HepG2 (cell line): ENCODE results near the gene ENTPD6. TPM values are rescaled to one million over a fixed set of nuclear protein-coding genes. Genes with fewer than 3 reads are reported as not detected.

Experiments
- ATAC-seq: fragments of 200-7000 bp; cut with Tn5 transposase; 3 replicates; pipeline ENCODE4 v1.9.1; 2020; ENCODE audit warnings: mild to moderate bottlenecking, moderate library complexity
- BruUV-seq: library from RNA; stranded (reverse); fragments of 400-500 nt; replicated peaks from 2 replicates; lab custom pipeline; 2021; lab: Mats Ljungman, UMichigan
- CTCF ChIA-PET: fragments of 300-600 bp; formaldehyde crosslinking; extraction: SDS; loops from one replicate; lab custom pipeline; 2021; ENCODE audit warnings: low total read pairs, inconsistent platforms, low intra/inter-chr PET ratio; lab: Yijun Ruan, JAX
- POLR2A ChIA-PET: fragments of 350-600 bp; sonication (Branson Sonifier 250); formaldehyde crosslinking; loops from one replicate; lab custom pipeline; 2020; ENCODE audit warnings: antibody characterized with exemption, inconsistent platforms; lab: Yijun Ruan, JAX
- DNase-seq: peaks from one replicate; pipeline ENCODE4 v3.0.0-alpha.2; 2015; ENCODE audit warnings: low spot score
- FAIRE-seq: peaks from 3 replicates; lab custom pipeline; 2011; peaks lifted over from hg19 to GRCh38; lab: Jason Lieb, UNC
- H2AFZ ChIP-seq: one replicate; pipeline ENCODE4 v1.6.1; 2011; ENCODE audit warnings: low read length, inconsistent platforms
- H3K27ac ChIP-seq: fragments of 300-600 bp; 3 replicates; pipeline ENCODE4 v1.8.0; 2011; ENCODE audit warnings: mixed run types, mild to moderate bottlenecking, mixed read lengths, low read length, inconsistent platforms; ENCODE audit not compliant: insufficient read depth; ENCODE audit errors: extremely low read length
- H3K27me3 ChIP-seq, 2 experiments: fragments of 200-600 bp in 1 of 2; 2 replicates in 1 of 2; 3 replicates in 1 of 2; pipeline versions ENCODE4 v1.6.0 to v1.8.0; 2011; ENCODE audit warnings: low read length in 2 of 2, mild to moderate bottlenecking in 2 of 2, moderate library complexity in 2 of 2, inconsistent platforms in 1 of 2; ENCODE audit not compliant: insufficient read depth in 2 of 2, control insufficient read depth in 1 of 2
- H3K36me3 ChIP-seq, 2 experiments: fragments of 200-600 bp in 1 of 2; replicated peaks in 1 of 2; 2 replicates in 1 of 2; 3 replicates in 1 of 2; pipeline versions ENCODE4 v1.5.1 to v1.8.0; 2011; ENCODE audit warnings: low read length in 2 of 2, inconsistent platforms in 1 of 2; ENCODE audit not compliant: insufficient read depth in 2 of 2, control insufficient read depth in 1 of 2
- H3K4me1 ChIP-seq: 2 replicates; pipeline ENCODE4 v1.5.1; 2012; ENCODE audit warnings: low read length, inconsistent platforms; ENCODE audit not compliant: insufficient read depth
- H3K4me2 ChIP-seq: 2 replicates; pipeline ENCODE4 v1.6.0; 2011; ENCODE audit warnings: low read depth, low read length, inconsistent platforms
- H3K4me3 ChIP-seq, 3 experiments: fragments of 200-600 bp in 1 of 3; sonication (generic), shearing (Covaris generic) in 1 of 3; replicated peaks in 1 of 3; 2 replicates each; pipeline ENCODE4 v1.5.1; 2011 to 2016; ENCODE audit warnings: low read length in 3 of 3, inconsistent platforms in 2 of 3, low read depth in 2 of 3, mild to moderate bottlenecking in 2 of 3, control low read depth in 1 of 3, mixed read lengths in 1 of 3; ENCODE audit not compliant: insufficient read depth in 1 of 3
- H3K79me2 ChIP-seq: one replicate; pipeline ENCODE4 v1.6.1; 2011; ENCODE audit warnings: low read length, inconsistent platforms; ENCODE audit not compliant: insufficient read depth
- H3K9ac ChIP-seq: 2 replicates; pipeline ENCODE4 v1.6.0; 2011; ENCODE audit warnings: mild to moderate bottlenecking, low read depth, low read length, inconsistent platforms; ENCODE audit not compliant: insufficient read depth
- H3K9me3 ChIP-seq: 2 replicates; pipeline ENCODE4 v1.5.1; 2012; ENCODE audit warnings: mild to moderate bottlenecking, low read length
- H4K20me1 ChIP-seq: 2 replicates; pipeline ENCODE4 v1.6.0; 2011; ENCODE audit warnings: inconsistent platforms, mild to moderate bottlenecking, low read length, moderate library complexity; ENCODE audit not compliant: insufficient read depth
- AHR ChIP-seq: IDR thresholded peaks from 2 replicates; pipeline ENCODE4 v1.6.1; 2018; ENCODE audit warnings: missing genetic modification reagents, missing compliant biosample characterization
- BORCS8-MEF2B ChIP-seq: sonication (generic); formaldehyde crosslinking; IDR thresholded peaks from 2 replicates; pipeline ENCODE4 v1.8.0; 2022; ENCODE audit warnings: mild to moderate bottlenecking, missing genetic modification reagents
- BRD4 ChIP-seq: sonication (generic); formaldehyde crosslinking; IDR thresholded peaks from 2 replicates; pipeline ENCODE4 v1.4.0; 2020; ENCODE audit warnings: missing genetic modification reagents
- FOXK1 ChIP-seq: sonication (generic); formaldehyde crosslinking; IDR thresholded peaks from 2 replicates; pipeline ENCODE4 v1.4.0; 2020; ENCODE audit warnings: low read depth, missing genetic modification reagents, borderline replicate concordance
- KDM2A ChIP-seq: sonication (generic); formaldehyde crosslinking; IDR thresholded peaks from 2 replicates; pipeline ENCODE4 v1.4.0; 2020; ENCODE audit warnings: low read depth, missing genetic modification reagents, borderline replicate concordance
- MAF1 ChIP-seq: sonication (generic); formaldehyde crosslinking; IDR thresholded peaks from 2 replicates; pipeline ENCODE4 v1.5.0; 2020; ENCODE audit warnings: missing genetic modification reagents, borderline replicate concordance
- ZNF256 ChIP-seq: sonication (generic); formaldehyde crosslinking; conservative IDR thresholded peaks from 2 replicates; pipeline ENCODE4 v1.4.0; 2020; ENCODE audit warnings: missing genetic modification reagents
- ZNF337 ChIP-seq: sonication (generic); formaldehyde crosslinking; IDR thresholded peaks from 2 replicates; pipeline ENCODE4 v1.5.1; 2020; ENCODE audit warnings: missing genetic modification reagents, low read depth, mild to moderate bottlenecking, borderline replicate concordance
- ZNF430 ChIP-seq: sonication (generic); formaldehyde crosslinking; IDR thresholded peaks from 2 replicates; pipeline ENCODE4 v1.9.0; 2021; ENCODE audit warnings: mild to moderate bottlenecking, missing genetic modification reagents
- ZNF772 ChIP-seq: sonication (generic); formaldehyde crosslinking; IDR thresholded peaks from 2 replicates; pipeline ENCODE4 v1.5.0; 2020; ENCODE audit warnings: mild to moderate bottlenecking, missing genetic modification reagents
- WGBS: methylation state at CpG from one replicate; pipeline ENCODE4 v1.1.6; 2017; ENCODE audit warnings: low lambda C conversion rate; 5-methylcytosine and 5-hydroxymethylcytosine counted together
- in situ Hi-C: cut with HindIII; loops from 2 replicates; pipeline ENCODE4 v1.10.0; 2017; ENCODE audit warnings: low pct_unique_long_range_greater_than_20kb; ENCODE audit not compliant: extremely low pct_ligation_motif_present
- intact Hi-C: fragments of 100-400 bp; cut with micrococcal nuclease; formaldehyde crosslinking; loops from one replicate; pipeline ENCODE4 v1.10.0; 2022; ENCODE audit not compliant: unreplicated experiment
- polyA plus RNA-seq, 8 experiments: library from polyadenylated mRNA; depleted of rRNA in 3 of 8; stranded (reverse) in 7 of 8; unstranded in 1 of 8; fragments of >200 nt; fragmentation: Illumina TruSeq in 4 of 8; extraction: Trizol in 4 of 8; gene quantifications; 2 replicates each; pipeline versions ENCODE4 v1.2.1 to v1.2.3, GENCODE V29; 2011 to 2016; ENCODE audit warnings: low read depth in 4 of 8, missing spikeins in 1 of 8, mixed read lengths in 1 of 8; ENCODE audit not compliant: insufficient read depth in 1 of 8
- total RNA-seq, 5 experiments: library from RNA; depleted of rRNA; stranded (reverse); fragments of >200 nt; fragmentation: Illumina TruSeq; extraction: Trizol; gene quantifications; 2 replicates each; pipeline ENCODE4 v1.2.3, GENCODE V29; 2016; ENCODE audit warnings: low read depth in 1 of 5
- TF ChIP-seq, protein P1 (sequence below): IDR thresholded peaks from 2 replicates; pipeline ENCODE4 v1.6.1; 2016; ENCODE audit warnings: low read depth
- TF ChIP-seq, protein P2 (sequence below): sonication (generic); formaldehyde crosslinking; conservative IDR thresholded peaks from 2 replicates; pipeline ENCODE4 v1.4.0; 2020; ENCODE audit warnings: mild to moderate bottlenecking, missing genetic modification reagents, moderate library complexity
- TF ChIP-seq, protein P3 (sequence below): sonication (generic); formaldehyde crosslinking; IDR thresholded peaks from 2 replicates; pipeline ENCODE4 v1.5.0; 2020; ENCODE audit warnings: missing genetic modification reagents

The ENTPD6 gene
- total and polyA plus RNA-seq, 2 of the 13 experiments (the other 11 are each of a cell fraction or from before 2014, with no cell fraction given), result 164 to 172 TPM

DNA sequence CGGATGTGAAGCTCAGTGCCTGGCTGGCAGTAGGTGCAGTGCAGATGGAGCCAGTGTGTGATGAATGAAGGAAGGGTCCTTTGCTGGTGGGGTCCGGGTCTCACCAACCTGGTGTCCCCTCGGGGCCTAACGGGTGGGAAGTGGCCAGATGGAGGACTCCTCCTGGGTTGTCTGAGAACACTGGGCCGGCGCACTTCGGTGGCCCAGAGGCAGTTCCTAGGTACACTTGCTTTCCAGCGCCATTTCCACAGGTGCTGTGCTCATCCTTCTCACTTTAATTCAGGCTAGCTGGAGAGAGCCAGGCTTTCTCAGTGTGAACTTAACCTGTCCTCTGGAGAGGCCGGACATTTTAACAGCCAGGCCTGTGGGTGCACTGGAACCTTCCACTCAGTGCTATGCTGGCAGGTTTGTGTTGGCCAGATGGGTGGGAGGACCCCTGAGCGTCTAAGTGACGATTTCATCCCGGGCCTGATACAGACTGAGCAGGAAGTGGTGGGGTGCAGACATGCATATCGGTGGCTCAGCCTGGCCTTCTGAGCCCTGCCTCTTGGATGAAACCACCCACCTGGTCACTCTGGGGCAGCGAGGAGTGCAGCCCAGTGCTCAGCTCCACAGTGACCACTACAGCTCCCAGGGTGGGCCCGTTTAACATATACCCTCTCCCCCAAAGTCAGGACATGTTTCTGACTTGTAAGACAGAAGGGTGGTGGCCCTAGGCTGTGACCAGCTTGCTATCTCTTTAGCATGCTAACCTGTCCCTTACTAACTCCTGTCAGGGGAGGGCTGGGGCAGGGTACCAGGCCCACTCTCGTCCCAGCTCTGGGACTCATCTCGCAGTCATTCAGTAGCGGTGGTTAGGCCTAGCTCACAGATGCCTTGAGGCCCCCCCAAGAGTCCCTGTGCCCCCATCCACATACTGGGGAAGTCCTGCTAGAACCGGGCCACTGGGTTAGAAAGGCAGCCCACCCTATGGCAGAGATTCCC is 44.2 kb downstream of the ENTPD6 start:
- Histone ChIP-seq H2AFZ (no peak overlapping the region), H3K4me3 (no peak overlapping the region), H3K9ac (no peak overlapping the region), H3K27me3 (peaks cover 1 to 33% of the 10 kb centered on the region in 2 experiments; a peak in 4 of 5 replicates), H3K27ac (no peak overlapping the region), H3K4me2 (no peak overlapping the region), H3K36me3 (no peaks in the 10 kb centered on the region), H4K20me1 (no peaks in the 10 kb centered on the region), H3K79me2 (no peaks in the 10 kb centered on the region), H3K9me3 (no peaks in the 10 kb centered on the region), H3K4me1 (peaks cover 45% of the 10 kb centered on the region)
- CTCF ChIA-PET, result no interaction called here
- no TSS peak for BruUV-seq
- TF ChIP-seq ZNF256 (CRISPR knock-in tag), result no peak
- TF ChIP-seq KDM2A (CRISPR knock-in tag), result 0 out of 2 replicates have a peak, but pooled peaks have one; percentile 12
- TF ChIP-seq, protein P1, sequence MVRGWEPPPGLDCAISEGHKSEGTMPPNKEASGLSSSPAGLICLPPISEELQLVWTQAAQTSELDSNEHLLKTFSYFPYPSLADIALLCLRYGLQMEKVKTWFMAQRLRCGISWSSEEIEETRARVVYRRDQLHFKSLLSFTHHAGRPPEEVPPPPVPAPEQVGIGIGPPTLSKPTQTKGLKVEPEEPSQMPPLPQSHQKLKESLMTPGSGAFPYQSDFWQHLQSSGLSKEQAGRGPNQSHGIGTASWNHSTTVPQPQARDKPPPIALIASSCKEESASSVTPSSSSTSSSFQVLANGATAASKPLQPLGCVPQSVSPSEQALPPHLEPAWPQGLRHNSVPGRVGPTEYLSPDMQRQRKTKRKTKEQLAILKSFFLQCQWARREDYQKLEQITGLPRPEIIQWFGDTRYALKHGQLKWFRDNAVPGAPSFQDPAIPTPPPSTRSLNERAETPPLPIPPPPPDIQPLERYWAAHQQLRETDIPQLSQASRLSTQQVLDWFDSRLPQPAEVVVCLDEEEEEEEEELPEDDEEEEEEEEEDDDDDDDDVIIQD (CRISPR knock-in tag), result no peak
- no peak for TF ChIP-seq BORCS8-MEF2B (CRISPR knock-in tag)
- no peak for TF ChIP-seq ZNF430 (CRISPR knock-in tag)
- TF ChIP-seq, protein P2, sequence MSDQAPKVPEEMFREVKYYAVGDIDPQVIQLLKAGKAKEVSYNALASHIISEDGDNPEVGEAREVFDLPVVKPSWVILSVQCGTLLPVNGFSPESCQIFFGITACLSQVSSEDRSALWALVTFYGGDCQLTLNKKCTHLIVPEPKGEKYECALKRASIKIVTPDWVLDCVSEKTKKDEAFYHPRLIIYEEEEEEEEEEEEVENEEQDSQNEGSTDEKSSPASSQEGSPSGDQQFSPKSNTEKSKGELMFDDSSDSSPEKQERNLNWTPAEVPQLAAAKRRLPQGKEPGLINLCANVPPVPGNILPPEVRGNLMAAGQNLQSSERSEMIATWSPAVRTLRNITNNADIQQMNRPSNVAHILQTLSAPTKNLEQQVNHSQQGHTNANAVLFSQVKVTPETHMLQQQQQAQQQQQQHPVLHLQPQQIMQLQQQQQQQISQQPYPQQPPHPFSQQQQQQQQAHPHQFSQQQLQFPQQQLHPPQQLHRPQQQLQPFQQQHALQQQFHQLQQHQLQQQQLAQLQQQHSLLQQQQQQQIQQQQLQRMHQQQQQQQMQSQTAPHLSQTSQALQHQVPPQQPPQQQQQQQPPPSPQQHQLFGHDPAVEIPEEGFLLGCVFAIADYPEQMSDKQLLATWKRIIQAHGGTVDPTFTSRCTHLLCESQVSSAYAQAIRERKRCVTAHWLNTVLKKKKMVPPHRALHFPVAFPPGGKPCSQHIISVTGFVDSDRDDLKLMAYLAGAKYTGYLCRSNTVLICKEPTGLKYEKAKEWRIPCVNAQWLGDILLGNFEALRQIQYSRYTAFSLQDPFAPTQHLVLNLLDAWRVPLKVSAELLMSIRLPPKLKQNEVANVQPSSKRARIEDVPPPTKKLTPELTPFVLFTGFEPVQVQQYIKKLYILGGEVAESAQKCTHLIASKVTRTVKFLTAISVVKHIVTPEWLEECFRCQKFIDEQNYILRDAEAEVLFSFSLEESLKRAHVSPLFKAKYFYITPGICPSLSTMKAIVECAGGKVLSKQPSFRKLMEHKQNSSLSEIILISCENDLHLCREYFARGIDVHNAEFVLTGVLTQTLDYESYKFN (CRISPR knock-in tag), result no peak
- 0 out of 2 replicates have a peak, but pooled peaks have one; percentile 30 for TF ChIP-seq BRD4 (CRISPR knock-in tag)
- no peak for TF ChIP-seq FOXK1 (CRISPR knock-in tag)
- peak; percentile 8; the same call in 1 of the 2 replicates for TF ChIP-seq AHR (CRISPR knock-in tag)
- TF ChIP-seq MAF1 (CRISPR knock-in tag), result no peak
- no peak for TF ChIP-seq ZNF772 (CRISPR knock-in tag)
- TF ChIP-seq ZNF337, result no peak
- TF ChIP-seq, protein P3, sequence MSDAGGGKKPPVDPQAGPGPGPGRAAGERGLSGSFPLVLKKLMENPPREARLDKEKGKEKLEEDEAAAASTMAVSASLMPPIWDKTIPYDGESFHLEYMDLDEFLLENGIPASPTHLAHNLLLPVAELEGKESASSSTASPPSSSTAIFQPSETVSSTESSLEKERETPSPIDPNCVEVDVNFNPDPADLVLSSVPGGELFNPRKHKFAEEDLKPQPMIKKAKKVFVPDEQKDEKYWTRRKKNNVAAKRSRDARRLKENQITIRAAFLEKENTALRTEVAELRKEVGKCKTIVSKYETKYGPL (CRISPR knock-in tag), result no peak
- ATAC-seq, result no peak; the same call in 2 of the 3 replicates
- FAIRE-seq, result no peak
- POLR2A ChIA-PET, result interaction anchor here (5.8 kb wide), 1 partner anchor 8 kb away, joined by 67 read pairs; the partner anchor contains the start of gene PYGB
- 86% methylated on average over 18 of the region's 19 CpGs for WGBS
- DNase-seq, result no peak
- in situ Hi-C loops (no loop called here), intact Hi-C loops (no loop called here)
